Stimulated activated CD8-positive, alpha-beta memory T cell treated with anti-CD3 and anti-CD28 coated beads, Interleukin-4, amount 100 ng/mL, for 24 hours (primary cell): ENCODE data around the gene MMP14.
A peak's percentile ranks its signal among the peaks of the same experiment; 100 is the strongest.
"Not testable (repeated sequence)": the region's sequence is repeated elsewhere in the genome, so short reads cannot be mapped to it uniquely, and the experiment has no call there.

Source experiments
- DNase-seq: peaks from one replicate; pipeline ENCODE4 v3.0.0-alpha.2; 2020; ENCODE audit warnings: low read depth

MMP14 gene

GRCh38 chr14:22842211-22843122 is 6.1 kb downstream of the MMP14 start:
- no peak for DNase-seq

DNA sequence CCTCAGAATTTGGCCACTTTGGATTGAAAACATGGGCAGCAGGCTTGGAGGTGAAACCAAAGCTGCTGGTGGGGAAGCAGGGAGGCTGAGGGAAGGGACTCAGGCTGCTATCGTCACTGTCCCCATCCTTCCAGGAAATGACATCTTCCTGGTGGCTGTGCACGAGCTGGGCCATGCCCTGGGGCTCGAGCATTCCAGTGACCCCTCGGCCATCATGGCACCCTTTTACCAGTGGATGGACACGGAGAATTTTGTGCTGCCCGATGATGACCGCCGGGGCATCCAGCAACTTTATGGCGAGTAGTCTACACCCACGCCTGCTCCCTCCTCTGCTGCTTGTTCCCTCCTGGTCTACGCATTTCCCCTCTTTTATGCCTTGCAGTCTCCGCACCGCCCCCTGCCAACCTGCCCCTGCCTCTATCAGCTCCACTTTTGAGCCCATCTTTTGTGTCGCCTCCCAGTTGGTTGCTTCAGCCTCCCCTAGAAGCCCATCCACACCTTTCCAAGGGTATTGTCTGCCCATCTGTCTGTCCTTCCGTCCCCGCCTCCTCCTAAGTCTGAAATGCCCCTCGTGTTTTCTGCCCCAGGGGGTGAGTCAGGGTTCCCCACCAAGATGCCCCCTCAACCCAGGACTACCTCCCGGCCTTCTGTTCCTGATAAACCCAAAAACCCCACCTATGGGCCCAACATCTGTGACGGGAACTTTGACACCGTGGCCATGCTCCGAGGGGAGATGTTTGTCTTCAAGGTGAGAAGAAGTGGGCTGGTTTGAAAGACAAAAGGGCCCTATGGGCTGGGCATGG is 6.9 kb downstream of the MMP14 start:
- no peak for DNase-seq

- DNase-seq = no peak
Measured at GRCh38 chr14:22844221-22845102, 8.1 kb downstream of the MMP14 start.

DNA sequence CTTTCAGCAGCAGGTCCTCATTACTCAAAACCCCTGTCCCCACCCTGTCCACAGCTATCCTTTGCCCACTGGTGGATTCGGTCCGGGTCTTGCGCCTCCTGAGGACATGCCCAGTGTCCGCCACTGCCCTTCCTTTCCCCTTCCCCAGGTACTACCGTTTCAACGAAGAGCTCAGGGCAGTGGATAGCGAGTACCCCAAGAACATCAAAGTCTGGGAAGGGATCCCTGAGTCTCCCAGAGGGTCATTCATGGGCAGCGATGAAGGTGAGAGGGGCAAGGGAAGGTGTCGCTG is 8.7 kb downstream of the MMP14 start:
- no peak for DNase-seq

DNA sequence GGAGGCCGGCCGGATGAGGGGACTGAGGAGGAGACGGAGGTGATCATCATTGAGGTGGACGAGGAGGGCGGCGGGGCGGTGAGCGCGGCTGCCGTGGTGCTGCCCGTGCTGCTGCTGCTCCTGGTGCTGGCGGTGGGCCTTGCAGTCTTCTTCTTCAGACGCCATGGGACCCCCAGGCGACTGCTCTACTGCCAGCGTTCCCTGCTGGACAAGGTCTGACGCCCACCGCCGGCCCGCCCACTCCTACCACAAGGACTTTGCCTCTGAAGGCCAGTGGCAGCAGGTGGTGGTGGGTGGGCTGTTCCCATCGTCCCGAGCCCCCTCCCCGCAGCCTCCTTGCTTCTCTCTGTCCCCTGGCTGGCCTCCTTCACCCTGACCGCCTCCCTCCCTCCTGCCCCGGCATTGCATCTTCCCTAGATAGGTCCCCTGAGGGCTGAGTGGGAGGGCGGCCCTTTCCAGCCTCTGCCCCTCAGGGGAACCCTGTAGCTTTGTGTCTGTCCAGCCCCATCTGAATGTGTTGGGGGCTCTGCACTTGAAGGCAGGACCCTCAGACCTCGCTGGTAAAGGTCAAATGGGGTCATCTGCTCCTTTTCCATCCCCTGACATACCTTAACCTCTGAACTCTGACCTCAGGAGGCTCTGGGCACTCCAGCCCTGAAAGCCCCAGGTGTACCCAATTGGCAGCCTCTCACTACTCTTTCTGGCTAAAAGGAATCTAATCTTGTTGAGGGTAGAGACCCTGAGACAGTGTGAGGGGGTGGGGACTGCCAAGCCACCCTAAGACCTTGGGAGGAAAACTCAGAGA is 9.6 kb downstream of the MMP14 start:
- DNase-seq = no peak

GRCh38 chr14:22846811-22847307 is 10.5 kb downstream of the MMP14 start:
- no peak for DNase-seq

GRCh38 chr14:22847661-22848341 is 11.4 kb downstream of the MMP14 start:
- no peak for DNase-seq

GRCh38 chr14:22848351-22849164 is 12.2 kb downstream of the MMP14 start:
- no peak for DNase-seq

GRCh38 chr14:22849212-22849819 is 12.9 kb downstream of the MMP14 start:
- DNase-seq = no peak

DNA sequence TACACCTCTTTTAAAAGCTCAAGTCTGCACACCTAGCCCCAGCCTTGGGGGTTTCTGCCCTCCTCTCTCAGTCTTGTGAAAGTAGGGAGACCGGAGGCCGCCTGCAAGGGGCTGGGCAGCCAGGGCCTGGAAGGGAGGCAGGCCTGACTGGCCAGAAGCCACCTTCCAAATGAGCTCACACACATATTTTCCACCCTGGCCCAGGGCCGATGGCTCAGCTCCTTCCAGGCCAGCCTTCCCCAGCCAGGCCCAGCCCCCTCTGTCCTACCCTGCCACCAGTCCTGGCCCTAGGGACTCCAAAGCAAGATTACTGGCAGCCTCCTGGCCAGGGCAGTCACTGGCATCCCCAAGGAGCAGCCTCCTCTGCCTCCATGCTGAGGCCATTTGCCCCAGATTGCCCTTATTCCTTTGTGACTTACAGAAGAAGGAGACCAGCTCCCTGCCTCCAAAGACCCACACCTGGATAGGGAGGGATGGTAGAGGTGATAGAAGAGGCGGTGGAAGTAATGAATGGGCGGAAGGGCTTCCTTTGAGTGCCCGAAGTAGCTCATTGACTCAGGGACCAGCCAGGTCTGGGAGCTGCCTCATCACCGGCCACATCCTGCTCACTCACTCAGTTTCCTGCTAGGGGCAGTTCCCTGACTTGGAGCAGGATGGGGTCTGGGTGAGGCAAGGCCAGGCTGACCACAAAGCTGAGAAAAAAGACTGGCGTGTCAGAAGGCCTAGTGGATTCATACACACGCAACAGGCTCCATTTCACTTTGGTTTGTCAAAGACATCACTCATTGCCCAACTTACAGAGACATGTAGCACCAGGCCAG is 14.8 kb downstream of the MMP14 start:
- DNase-seq = no peak

DNA sequence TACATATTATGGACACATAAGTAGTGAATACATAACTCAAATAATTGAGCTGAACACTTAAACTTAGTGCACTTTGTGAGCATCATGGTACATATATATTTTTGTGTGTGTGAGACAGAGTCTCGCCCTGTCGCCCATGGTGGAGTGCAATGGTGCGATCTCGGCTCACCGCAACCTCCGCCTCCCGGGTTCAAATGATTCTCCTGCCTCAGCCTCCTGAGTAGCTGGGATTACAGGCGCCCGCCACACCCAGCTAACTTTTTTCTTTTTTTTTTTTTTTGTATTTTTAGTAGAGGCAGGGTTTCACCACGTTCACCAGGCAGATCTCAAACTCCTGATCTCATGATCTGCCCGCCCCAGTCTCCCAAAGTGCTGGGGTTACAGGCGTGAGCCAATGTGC is 15.8 kb downstream of the MMP14 start:
- not testable (repeated sequence) for DNase-seq

- no peak for DNase-seq
Measured at GRCh38 chr14:22852599-22852939, 16.2 kb downstream of the MMP14 start.

DNA sequence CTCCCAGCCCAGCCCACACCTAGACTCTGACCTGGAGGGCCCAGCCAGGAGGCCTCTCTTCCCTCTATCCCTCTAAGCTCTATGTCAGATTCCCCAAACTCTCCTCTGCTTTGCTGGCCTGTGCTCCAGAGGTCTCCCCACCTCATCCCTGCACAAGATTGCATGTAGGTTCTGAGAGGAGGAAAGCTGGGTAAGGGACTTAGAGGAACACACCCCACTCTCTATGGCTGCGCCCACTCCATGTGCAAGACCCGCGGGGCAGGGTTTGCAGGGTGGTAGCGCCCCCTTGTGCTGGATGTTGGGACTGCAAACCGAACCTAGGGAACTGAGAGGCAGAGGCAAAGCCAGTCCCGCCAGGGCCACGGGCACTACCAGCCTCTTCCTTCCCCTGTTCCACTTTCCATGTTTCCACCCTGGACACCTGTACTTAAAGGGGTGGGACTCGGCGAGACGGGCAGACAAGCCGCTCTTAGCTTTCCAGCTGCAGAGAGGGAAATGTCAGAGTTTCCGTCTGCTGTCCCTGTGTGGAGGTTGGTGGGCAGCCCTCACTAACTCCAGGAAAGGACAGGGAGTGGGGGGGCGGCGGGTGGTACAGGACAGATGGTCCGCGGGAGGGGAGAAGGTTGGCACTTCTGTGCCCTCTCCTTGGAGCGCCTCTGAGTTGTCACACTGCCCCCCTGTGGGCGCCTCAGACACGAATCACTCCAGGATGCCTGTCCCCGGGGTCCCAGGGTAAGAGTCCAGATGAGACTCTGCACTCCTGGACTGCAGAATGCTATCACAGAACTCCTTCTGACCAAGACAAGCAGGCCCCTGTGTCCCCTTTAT is 16.8 kb downstream of the MMP14 start:
- peak; percentile 89 for DNase-seq

DNA sequence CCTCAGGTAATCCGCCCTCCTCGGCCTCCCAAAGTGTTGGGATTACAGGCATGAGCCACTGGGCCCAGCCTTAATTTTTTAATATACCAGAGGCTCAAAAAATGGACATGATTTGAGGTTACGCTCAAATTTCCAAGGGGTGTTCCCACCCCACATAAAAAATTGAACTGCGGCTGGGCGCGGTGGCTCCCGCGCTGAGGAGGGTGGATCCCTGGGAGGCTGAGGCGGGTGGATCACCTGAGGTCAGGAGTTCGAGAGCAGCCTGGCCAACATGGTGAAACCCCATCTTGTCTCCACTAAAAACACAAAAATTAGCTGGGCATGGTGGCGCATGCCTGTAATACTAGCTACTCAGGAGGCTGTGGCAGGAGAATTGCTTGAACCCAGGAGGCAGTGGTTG is 17.9 kb downstream of the MMP14 start:
- not testable (repeated sequence) for DNase-seq

DNA sequence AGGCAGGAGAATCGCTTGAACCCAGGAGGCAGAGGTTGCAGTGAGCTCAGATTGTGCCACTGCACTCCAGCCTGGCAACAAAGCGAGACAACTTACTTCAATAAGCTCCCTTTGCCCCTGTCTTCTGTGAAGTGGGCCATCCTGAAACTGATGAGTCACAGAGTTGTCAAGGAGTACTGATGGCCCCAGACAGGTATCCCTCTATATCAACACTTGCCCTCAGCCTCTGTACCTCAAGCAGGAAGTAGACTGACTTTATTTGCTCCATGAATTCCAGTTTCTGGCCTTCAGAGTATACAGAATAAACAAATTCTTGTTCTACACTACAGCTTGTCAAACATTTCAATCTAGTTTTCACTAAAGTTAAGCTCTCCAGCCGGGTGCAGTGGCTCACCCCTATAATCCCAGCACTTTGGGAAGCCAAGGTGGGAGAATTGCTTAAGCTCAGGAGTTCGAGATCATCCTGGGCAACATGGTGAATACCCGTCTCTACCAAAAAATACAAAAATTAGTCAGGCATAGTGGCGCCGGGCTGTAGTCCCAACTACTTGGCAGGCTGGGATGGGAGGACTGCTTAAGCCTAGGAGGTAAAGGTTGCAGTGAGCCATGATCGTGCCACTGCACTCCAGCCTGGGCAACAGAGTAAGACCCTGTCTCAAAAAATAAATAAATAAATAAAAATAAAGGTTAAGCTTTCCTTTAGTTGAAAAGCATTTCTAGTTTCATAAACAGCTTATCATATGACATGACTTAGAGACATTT is 18.8 kb downstream of the MMP14 start:
- DNase-seq = no peak

GRCh38 chr14:22856428-22856827 is 20.0 kb downstream of the MMP14 start:
- no peak for DNase-seq

DNA sequence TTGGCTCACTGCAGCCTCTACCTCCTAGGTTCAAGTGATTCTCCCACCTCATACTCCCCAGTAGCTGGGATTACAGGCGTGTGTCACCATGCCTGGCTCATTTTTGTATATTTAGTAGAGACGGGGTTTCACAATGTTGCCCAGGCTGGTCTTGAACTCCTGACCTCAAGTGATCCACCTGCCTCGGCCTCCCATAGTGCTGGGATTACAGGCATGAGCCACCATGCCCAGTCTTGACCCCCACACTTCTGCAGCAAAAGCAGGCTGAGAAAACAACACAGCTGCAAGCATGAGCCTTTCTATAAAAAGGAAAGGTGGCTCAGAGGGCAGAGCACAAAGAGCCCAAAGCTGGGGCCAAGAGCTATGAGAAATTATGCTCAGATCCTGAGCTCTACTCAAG is 24.0 kb downstream of the MMP14 start:
- DNase-seq = not testable (repeated sequence)
